Spinal cord (tissue), 10 donors: ENCODE results near the gene SUCLG2. TPM values are rescaled to one million over a fixed set of nuclear protein-coding genes. Genes with fewer than 3 reads are reported as not detected.

ENCODE experiments used
- DNase-seq, 6 donors: peaks; one replicate each; pipeline versions ENCODE4 v3.0.0 to v3.0.0-alpha.2; 2013 to 2015; ENCODE audit warnings: low spot score in 6 of 6, low read depth in 4 of 6
- H3K27ac ChIP-seq: one replicate; pipeline ENCODE4 v1.5.1; 2013; ENCODE audit warnings: low read depth, low read length, control low read depth
- H3K27me3 ChIP-seq: one replicate; pipeline ENCODE4 v1.6.1; 2013; ENCODE audit warnings: low read length; ENCODE audit not compliant: control insufficient read depth, insufficient read depth
- H3K36me3 ChIP-seq: one replicate; pipeline ENCODE4 v1.6.1; 2013; ENCODE audit warnings: low read length; ENCODE audit not compliant: control insufficient read depth, insufficient read depth
- H3K4me1 ChIP-seq: one replicate; pipeline ENCODE4 v1.6.1; 2013; ENCODE audit warnings: low read length; ENCODE audit not compliant: control insufficient read depth, insufficient read depth
- H3K4me3 ChIP-seq: one replicate; pipeline ENCODE4 v1.5.1; 2013; ENCODE audit warnings: low read depth, low read length, control low read depth
- H3K9me3 ChIP-seq: one replicate; pipeline ENCODE4 v1.6.1; 2013; ENCODE audit warnings: low read length; ENCODE audit not compliant: control insufficient read depth, insufficient read depth
- WGBS: methylation state at CpG from one replicate; pipeline ENCODE4 v1.1.5; 2013; ENCODE audit warnings: missing lambda C conversion rate; ENCODE audit not compliant: insufficient coverage; 5-methylcytosine and 5-hydroxymethylcytosine counted together
- polyA plus RNA-seq, 2 donors: library from polyadenylated mRNA; unstranded; fragments of 120-200 nt; gene quantifications; one replicate each; pipeline ENCODE4 v1.2.1, GENCODE V29; 2013; ENCODE audit not compliant: insufficient read length in 2 of 2
- total RNA-seq, 2 donors: library from RNA; depleted of rRNA in 1 of 2; stranded (reverse); fragments of 120-200 nt in 1 of 2; fragments of >200 nt in 1 of 2; gene quantifications; one replicate each; pipeline versions ENCODE4 v1.2.3 to v1.2.4, GENCODE V29; 2013 to 2014
- donor health status: healthy.

The SUCLG2 gene
- total and polyA plus RNA-seq, 4 donors = 23.4 to 39.2 (median 26.8) TPM

DNA sequence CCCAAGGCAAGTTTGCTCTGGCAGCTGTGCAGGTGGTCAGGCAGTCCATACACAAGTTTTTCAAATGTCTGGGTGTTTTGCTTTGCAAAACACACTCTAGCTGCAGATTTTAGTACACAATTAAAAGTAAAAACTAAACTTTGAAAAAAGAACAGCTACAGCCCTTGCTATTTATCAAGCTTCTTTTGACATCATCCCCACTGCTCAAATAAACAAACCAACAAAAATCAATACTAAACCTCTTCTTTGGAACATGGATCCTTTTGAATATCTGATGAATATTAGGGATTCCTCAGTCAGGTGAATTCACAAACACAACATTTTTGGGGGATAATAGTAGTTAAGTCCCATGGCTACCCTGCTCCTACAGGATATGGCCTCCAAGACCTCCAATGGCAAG, 249.2 kb downstream of the SUCLG2 start:
- Histone ChIP-seq H3K36me3 (no peaks in the 10 kb centered on the region), H3K27me3 (no peaks in the 10 kb centered on the region), H3K4me1 (no peaks in the 10 kb centered on the region), H3K27ac (no peak overlapping the region), H3K4me3 (no peak overlapping the region), H3K9me3 (no peaks in the 10 kb centered on the region)
- no peak for DNase-seq

DNA sequence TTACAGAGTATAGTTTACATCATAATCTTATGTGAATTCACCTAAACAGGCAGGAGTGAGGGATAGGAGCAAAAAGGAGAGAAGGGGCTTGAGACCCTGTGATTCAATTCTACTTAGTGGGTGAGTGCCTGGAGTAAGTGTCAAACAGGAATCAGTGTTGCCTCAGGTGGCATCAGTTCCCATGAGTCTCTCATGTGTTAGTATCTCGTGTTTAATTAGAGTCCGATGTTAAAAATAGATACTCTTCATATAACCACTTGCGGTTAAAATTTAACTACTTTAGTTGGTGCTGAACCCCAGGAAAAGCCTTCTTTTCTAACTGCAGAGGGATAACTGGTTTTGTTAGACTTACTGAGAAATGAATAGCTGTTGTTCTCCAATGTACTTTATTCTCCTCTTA, 251.5 kb downstream of the SUCLG2 start:
- Histone ChIP-seq H3K27ac (no peak overlapping the region), H3K4me3 (no peak overlapping the region), H3K27me3 (no peaks in the 10 kb centered on the region), H3K36me3 (no peaks in the 10 kb centered on the region), H3K4me1 (no peaks in the 10 kb centered on the region), H3K9me3 (no peaks in the 10 kb centered on the region)
- no CpG with 5 or more reads among the region's 3 CpGs for WGBS
- no peak for DNase-seq

GRCh38 chr3:67401921-67402320, 252.5 kb downstream of the SUCLG2 start:
- Histone ChIP-seq H3K4me1 (no peaks in the 10 kb centered on the region), H3K9me3 (no peaks in the 10 kb centered on the region), H3K4me3 (no peak overlapping the region), H3K36me3 (no peaks in the 10 kb centered on the region), H3K27me3 (no peaks in the 10 kb centered on the region), H3K27ac (no peak overlapping the region)
- DNase-seq = no peak
- WGBS = 100% methylated on average over 2 of the region's 3 CpGs

DNA sequence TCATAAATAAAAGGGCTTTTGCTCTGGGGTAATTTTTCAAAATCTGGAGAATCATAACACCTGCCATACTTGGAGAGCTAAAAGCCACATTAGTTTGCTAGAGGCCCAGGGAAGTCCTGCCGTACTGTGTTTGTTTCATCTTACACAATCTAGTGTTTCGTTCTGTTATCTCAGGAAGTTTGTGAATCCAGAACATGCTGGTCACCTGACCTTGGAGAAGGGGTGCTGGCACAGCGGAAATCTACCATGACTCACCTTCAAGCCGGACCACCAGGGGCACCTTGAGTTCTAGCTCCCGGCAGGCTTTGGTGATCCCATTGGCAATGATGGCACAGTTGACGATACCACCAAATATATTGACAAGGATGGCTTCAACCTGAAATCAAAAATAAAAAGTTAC, 253.9 kb downstream of the SUCLG2 start:
- H3K4me3 ChIP-seq = no peak overlapping the region
- H3K36me3 ChIP-seq = no peaks in the 10 kb centered on the region
- H3K27ac ChIP-seq = no peak overlapping the region
- WGBS = 98% methylated on average over 5 of the region's 6 CpGs
- H3K9me3 ChIP-seq = no peaks in the 10 kb centered on the region
- no peak for DNase-seq
- no peaks in the 10 kb centered on the region for H3K27me3 ChIP-seq
- no peaks in the 10 kb centered on the region for H3K4me1 ChIP-seq

DNA sequence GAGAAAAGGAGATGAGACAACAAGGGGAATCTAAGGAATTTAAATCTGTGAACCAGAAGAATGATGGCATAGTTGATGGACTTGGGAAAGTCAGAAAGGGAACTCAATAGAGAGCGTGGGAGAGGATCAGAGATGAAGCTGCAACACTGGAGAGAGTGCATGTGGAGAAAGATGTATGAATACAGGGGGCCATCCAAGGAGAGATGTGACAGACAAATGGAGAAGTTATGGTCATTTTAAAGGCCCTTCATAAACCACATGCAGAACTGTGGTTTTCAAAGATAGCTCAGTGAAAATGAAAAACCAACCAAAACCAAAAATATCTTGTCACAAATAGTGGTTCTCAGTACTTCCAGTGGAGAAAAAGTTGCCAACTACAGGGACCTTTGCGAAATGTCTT, 265.2 kb downstream of the SUCLG2 start:
- Histone ChIP-seq H3K27me3 (no peaks in the 10 kb centered on the region), H3K4me3 (no peak overlapping the region), H3K4me1 (no peaks in the 10 kb centered on the region), H3K9me3 (no peaks in the 10 kb centered on the region), H3K27ac (no peak overlapping the region), H3K36me3 (no peaks in the 10 kb centered on the region)
- WGBS = 92% methylated on average over 1 of the region's 2 CpGs
- DNase-seq = no peak

- no peaks in the 10 kb centered on the region for H3K27me3 ChIP-seq
- no peaks in the 10 kb centered on the region for H3K36me3 ChIP-seq
- WGBS = 96% methylated on average over 3 of the region's 3 CpGs
- no peak overlapping the region for H3K27ac ChIP-seq
- H3K4me3 ChIP-seq = no peak overlapping the region
- H3K4me1 ChIP-seq = no peaks in the 10 kb centered on the region
- DNase-seq = no peak
- H3K9me3 ChIP-seq = no peaks in the 10 kb centered on the region
Observed at GRCh38 chr3:67388738-67389137, 265.7 kb downstream of the SUCLG2 start.

DNA sequence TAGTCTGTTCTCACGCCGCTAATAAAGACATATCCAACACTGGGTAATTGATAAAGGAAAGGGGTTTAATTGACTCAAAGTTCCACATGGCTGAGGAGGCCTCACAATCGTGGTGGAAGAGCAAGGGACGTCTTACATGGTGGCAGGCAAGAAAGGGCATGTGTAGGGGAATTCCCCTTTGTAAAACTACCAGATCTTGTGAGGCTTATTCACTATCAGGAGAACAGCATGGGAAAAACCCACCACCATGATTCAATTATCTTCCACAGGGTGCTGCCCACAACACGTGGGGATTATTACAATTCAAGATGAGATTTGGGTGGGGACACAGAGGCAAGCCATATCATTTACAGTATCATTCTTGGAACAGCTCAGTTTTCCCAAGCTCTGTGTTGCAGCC, 268.0 kb downstream of the SUCLG2 start:
- H3K4me1 ChIP-seq = peaks cover 6% of the 10 kb centered on the region
- no peak overlapping the region for H3K4me3 ChIP-seq
- no peak overlapping the region for H3K27ac ChIP-seq
- H3K36me3 ChIP-seq = no peaks in the 10 kb centered on the region
- no peaks in the 10 kb centered on the region for H3K27me3 ChIP-seq
- WGBS = no CpG with 5 or more reads among the region's 5 CpGs
- H3K9me3 ChIP-seq = no peaks in the 10 kb centered on the region
- DNase-seq = no peak

- 67% methylated on average over 9 of the region's 10 CpGs for WGBS
- Histone ChIP-seq H3K27me3 (no peaks in the 10 kb centered on the region), H3K9me3 (no peaks in the 10 kb centered on the region), H3K4me1 (peaks cover 6% of the 10 kb centered on the region), H3K27ac (no peak overlapping the region), H3K4me3 (no peak overlapping the region), H3K36me3 (no peaks in the 10 kb centered on the region)
- DNase-seq = peak in 2 of 6 donors; percentile 57 to 76
Observed at GRCh38 chr3:67384760-67385397, 269.5 kb downstream of the SUCLG2 start.

DNA sequence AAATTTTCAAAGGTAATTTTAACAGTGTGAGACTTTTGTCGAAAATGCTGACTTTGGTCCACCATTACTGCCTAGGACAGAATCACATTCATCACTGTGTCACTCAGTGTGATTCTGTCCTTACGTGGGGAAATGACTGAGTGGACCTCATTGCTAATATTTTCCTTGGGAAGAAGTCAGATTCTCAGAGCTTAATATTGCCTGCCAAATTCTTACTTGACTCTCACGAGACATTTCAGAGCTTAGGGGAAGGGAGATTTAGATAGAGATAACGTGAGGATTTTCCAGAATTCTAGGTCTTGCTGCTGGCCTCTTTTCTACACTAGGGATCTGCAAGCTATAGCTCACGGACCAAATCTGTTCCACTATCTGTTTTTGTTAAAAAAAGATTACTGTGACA, 270.4 kb downstream of the SUCLG2 start:
- Histone ChIP-seq H3K27me3 (no peaks in the 10 kb centered on the region), H3K9me3 (no peaks in the 10 kb centered on the region), H3K4me1 (peaks cover 6% of the 10 kb centered on the region), H3K4me3 (no peak overlapping the region), H3K36me3 (no peaks in the 10 kb centered on the region), H3K27ac (no peak overlapping the region)
- WGBS = 100% methylated on average over 1 of the region's 5 CpGs
- no peak for DNase-seq

GRCh38 chr3:67383379-67383778, 271.0 kb downstream of the SUCLG2 start:
- Histone ChIP-seq H3K27ac (no peak overlapping the region), H3K27me3 (no peaks in the 10 kb centered on the region), H3K9me3 (no peaks in the 10 kb centered on the region), H3K4me1 (peaks cover 6% of the 10 kb centered on the region), H3K36me3 (no peaks in the 10 kb centered on the region), H3K4me3 (no peak overlapping the region)
- peak in 2 of 6 donors; percentile 23 to 49 for DNase-seq
- 52% methylated on average over 3 of the region's 7 CpGs for WGBS
